ENCODE results near the gene DOCK4. TPM values are rescaled to one million over a fixed set of nuclear protein-coding genes. Genes with fewer than 3 reads are reported as not detected.

Gene DOCK4
- total RNA-seq, 6 experiments from 2014 or later: 9.4 to 29.9 (median 22.8) TPM

- ATAC-seq (no peak), DNase-seq (no peak)
- intact Hi-C loops (cut with DNase I): no loop called here
- H3K4me1 ChIP-seq: peaks cover 0 to 21% (median 4%) of the 10 kb centered on the region in 4 donors
- H3K9me3 ChIP-seq: no peaks in the 10 kb centered on the region
- no peaks in the 10 kb centered on the region for H3K27me3 ChIP-seq
- no peak overlapping the region for H3K4me3 ChIP-seq
- TF ChIP-seq POLR2A (IDR thresholded peaks at IDR 0.05) (no peak), CTCF (IDR thresholded peaks at IDR 0.05) (no peak)
- H3K27ac ChIP-seq: no peak overlapping the region
- H3K36me3 ChIP-seq: no peaks in the 10 kb centered on the region
Observed at GRCh38 chr7:112073530-112073929, 132.7 kb downstream of the DOCK4 start.

- Histone ChIP-seq H3K4me1 (peaks cover 0 to 25% (median 5%) of the 10 kb centered on the region in 4 donors), H3K27me3 (no peaks in the 10 kb centered on the region), H3K9me3 (no peaks in the 10 kb centered on the region), H3K36me3 (no peaks in the 10 kb centered on the region), H3K27ac (no peak overlapping the region), H3K4me3 (no peak overlapping the region)
- intact Hi-C loops (cut with DNase I): no loop called here
- DNase-seq (no peak), ATAC-seq (peak in 3 of 4 donors; percentile 7 to 30 (median 8))
- TF ChIP-seq CTCF (IDR thresholded peaks at IDR 0.05): no peak
- TF ChIP-seq POLR2A (IDR thresholded peaks at IDR 0.05): no peak
- WGBS (ENCODE audit: insufficient coverage, low coverage, low lambda C conversion rate, missing lambda C conversion rate): 38% methylated on average over 1 of the region's 4 CpGs
Observed at GRCh38 chr7:112072541-112073245, 133.5 kb downstream of the DOCK4 start.

- peaks cover 0 to 30% (median 8%) of the 10 kb centered on the region in 4 donors for H3K4me1 ChIP-seq
- no peak for DNase-seq
- no peaks in the 10 kb centered on the region for H3K36me3 ChIP-seq
- no peak for TF ChIP-seq CTCF (IDR thresholded peaks at IDR 0.05)
- no peak for TF ChIP-seq POLR2A (IDR thresholded peaks at IDR 0.05)
- intact Hi-C loops (cut with DNase I): no loop called here
- H3K9me3 ChIP-seq: no peaks in the 10 kb centered on the region
- no peak overlapping the region for H3K4me3 ChIP-seq
- no peaks in the 10 kb centered on the region for H3K27me3 ChIP-seq
- no peak overlapping the region for H3K27ac ChIP-seq
- no peak for ATAC-seq
Observed at GRCh38 chr7:112071856-112072255, 134.3 kb downstream of the DOCK4 start.

GRCh38 chr7:112070674-112071256 lies 135.4 kb downstream of the DOCK4 start:
- H3K9me3 ChIP-seq: no peaks in the 10 kb centered on the region
- H3K36me3 ChIP-seq: no peaks in the 10 kb centered on the region
- 43% methylated on average over 5 of the region's 5 CpGs for WGBS (ENCODE audit: insufficient coverage, low coverage, low lambda C conversion rate, missing lambda C conversion rate)
- no peak for TF ChIP-seq POLR2A (IDR thresholded peaks at IDR 0.05)
- TF ChIP-seq CTCF (IDR thresholded peaks at IDR 0.05): no peak
- peaks cover 0 to 30% (median 8%) of the 10 kb centered on the region in 4 donors for H3K4me1 ChIP-seq
- ATAC-seq (peak; percentile 45 to 68 (median 61)), DNase-seq (no peak)
- intact Hi-C loops (cut with DNase I): no loop called here
- H3K27ac ChIP-seq: peak overlapping the region in 1 of 3 donors; percentile 42
- H3K27me3 ChIP-seq: no peaks in the 10 kb centered on the region
- H3K4me3 ChIP-seq: no peak overlapping the region
